GM03348 (cell line): ENCODE data around the gene ADARB1.
A peak's percentile ranks its signal among the peaks of the same experiment; 100 is the strongest.

Experiments
- DNase-seq: peaks from one replicate; pipeline ENCODE4 v3.0.0; 2012; ENCODE audit warnings: low spot score

ADARB1 gene

DNA sequence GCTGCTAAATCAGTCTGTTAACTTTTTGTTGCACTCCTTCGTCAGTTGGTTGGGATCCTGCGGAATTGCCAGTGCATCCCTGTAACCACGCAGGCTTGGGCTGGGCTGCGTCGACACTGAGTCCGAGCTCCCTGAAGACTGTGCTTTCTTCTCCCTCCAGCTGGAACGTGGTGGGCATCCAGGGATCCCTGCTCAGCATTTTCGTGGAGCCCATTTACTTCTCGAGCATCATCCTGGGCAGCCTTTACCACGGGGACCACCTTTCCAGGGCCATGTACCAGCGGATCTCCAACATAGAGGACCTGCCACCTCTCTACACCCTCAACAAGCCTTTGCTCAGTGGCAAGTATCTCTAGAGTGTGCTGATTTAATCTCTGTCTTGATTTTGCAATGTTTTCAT, 130.0 kb downstream of the ADARB1 start:
- no peak for DNase-seq

DNA sequence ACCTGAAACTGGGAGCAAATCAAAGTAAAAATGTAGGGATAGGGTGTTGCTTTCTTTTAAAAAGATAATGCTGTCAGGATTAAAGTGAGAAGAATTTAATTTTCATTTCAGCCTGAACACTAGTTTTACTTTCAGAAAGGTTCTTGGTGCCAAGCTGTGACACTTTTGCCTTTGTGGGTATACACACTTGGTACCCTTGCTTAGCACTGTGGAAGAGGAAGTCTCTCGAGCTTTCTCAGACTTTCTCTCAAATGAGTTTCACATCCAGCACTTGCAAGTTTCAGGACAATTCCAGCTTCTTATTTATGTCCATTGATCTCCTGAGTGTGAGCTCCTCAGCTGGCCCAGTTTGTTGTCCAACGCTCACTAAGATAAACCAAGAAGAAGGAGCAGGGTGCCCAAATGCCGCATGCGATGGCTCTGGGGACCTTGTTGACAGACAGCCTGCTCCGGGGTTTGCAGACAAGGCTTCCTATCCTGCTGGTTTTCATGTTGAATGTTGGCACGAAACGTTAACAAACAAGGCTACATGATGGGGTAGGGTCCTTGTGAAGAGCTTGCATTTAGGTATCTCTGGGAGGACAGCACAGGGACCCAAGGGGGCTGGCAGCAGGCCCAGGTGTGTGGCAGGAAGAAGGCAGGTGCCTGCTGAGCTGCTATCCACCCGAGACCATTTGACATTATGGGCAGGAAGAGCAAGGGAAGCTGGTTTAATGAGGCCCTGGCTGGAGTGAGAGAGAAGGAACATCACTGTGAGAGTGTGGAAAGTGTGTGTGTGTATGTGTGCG, 133.7 kb downstream of the ADARB1 start:
- no peak for DNase-seq

DNA sequence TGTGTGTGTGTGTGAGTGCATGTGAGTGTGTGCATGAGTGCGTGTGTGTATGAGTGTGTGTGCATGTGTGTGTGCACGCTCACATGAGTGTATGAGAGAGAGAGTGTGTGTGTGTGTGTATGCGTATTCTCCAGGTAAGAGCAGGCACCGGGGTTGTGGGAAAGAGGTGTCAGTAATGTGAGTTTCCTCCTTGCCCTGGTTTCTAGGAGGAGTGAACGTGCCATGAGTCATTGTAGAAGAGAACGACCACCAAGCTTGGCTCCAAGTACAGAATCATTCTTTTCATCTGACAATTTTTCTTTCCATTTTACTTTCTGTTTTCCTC, 134.2 kb downstream of the ADARB1 start:
- no peak for DNase-seq

DNA sequence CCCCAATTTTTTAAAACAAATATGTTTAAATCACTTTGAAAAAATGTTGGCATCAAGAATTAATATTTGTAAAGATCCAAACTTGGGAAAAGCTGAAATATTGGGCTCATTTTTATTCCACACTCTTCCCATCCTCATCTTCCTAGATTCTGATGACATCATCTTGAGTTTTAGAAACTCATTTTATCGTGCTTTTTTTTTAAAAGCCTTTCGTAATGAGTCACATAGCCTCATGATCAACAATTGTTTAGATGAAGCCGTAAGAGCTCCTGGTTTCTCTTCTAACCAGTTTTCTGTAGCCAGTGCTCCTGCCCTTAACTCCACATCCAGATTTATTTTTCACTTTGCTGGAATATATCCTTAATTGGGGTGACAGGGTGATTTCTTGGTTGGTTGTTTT, 134.7 kb downstream of the ADARB1 start:
- DNase-seq = peak; percentile 61

DNA sequence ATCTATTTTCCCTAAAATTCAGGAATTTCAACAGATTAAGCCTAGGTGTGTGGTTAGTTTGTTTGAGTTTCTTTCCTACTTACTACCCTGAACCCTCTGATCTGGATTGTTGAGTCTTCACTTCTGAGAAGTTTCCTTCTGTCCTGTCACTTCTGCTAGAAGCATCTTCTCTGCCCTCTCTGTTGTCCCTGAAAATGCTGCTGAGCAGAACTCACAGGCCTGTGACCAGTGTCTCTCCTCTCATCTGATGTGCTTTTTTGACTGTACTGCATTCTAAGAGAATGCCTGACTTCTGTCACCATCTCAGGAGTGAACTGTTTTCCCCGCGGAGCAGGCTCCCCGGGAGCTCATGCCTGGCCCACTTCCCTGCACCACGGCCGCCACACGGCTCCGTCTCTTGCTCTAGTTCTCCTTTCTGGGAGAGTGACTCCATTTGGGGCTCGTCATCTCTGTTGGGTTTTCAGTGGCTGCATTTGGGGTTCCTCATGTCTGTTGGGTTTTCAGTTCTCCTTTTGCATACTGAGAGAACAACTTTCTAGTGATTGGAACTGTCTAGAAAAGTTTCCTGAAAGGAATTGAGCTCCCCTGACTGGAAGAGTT, 135.4 kb downstream of the ADARB1 start:
- no peak for DNase-seq

DNA sequence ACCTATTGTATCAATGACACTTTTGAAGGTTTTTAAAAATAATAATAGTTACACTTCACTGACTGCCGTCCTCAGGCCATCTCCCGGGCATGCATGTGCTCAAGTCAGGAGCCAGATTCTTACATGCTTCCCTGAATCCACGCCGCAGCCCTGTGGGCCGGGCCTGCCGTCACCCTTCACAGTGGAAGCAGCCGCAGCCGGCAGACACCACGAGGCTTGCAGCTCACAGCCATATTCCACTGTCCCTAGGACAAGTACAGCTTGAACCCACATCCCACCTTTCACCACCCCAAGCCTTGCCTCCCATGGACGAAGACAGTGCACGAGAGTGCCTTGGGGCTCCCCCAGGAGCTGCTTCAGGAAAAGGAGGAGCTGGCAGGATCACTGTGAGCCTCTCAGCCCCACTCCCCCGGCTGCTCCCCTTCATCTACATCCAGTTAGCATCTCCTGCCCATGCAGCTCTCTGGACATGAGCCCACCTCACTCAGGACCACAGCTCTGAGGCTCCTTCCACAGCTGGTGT, 136.1 kb downstream of the ADARB1 start:
- DNase-seq = no peak

DNA sequence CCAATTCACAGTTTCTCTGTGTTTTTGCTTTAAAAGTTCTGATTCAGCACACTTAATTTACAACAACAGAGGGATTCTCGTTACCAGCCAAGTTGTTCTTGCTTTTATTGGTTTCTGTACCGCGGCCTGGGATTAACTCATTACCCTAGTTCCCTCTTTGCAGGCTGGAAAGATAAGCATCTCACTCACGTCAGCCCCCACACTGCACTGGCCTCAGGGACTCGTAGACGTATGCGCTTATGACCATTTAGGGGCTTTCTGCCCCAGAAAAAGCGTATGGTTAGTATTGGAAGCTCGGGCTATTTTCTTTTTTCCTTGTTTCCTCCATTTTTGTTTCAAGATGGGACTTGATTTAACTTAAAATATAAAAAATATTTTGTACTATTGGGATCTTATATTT, 137.3 kb downstream of the ADARB1 start:
- no peak for DNase-seq

DNA sequence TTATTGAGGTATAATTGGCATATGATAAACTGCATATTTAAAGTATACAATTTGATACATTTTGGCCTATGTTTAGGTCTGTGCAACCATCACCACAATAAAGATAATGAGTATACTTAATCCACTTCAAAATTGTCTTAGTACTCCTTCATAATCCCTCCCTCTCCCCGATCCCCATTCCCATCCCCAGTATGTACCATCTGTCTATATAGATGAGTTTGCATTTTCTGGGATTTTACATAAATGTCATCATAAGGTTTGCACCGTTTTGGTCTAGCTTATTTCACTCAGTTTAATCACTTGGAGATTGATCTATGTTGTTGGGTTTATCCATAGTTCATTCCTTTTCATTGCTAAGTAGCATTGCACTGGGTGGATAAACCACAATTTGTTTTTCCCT, 139.0 kb downstream of the ADARB1 start:
- no peak for DNase-seq

DNA sequence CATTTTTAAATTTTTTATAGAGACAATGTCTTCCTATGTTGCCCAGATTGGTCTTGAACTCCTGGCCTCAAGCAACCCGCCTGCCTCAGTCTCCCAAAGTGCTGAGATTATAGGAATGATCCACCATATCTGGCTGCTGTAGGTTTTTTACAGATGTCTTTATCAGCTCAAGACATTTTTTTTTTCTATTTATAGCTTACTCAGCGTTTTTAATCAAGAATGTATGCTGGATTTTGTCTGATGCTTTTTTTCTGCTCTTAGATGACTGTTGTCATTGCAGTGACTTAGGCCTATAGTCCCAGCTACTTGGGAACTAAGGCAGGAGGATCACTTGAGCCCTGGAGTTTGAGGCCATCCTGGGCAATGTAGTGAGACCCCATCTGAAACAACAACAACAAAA, 140.8 kb downstream of the ADARB1 start:
- DNase-seq = no peak

DNA sequence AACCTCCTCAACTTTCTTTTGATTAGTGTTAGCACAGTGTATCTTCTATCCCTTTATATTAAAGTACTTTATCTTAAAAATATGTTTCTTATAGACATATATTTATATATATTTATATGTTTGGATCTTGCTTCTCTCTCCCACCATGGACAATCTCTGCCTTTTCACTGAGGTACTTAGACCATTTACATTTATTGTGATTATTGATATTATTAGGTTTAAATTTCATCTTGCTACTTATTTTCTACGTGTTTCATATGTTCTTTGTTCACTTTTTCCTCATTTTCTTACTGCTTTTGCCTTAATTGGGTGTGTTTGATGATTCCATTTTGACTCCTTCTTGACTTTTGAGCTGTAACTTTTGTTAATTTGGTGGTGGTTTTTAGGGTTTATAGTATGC, 142.6 kb downstream of the ADARB1 start:
- DNase-seq = no peak

DNA sequence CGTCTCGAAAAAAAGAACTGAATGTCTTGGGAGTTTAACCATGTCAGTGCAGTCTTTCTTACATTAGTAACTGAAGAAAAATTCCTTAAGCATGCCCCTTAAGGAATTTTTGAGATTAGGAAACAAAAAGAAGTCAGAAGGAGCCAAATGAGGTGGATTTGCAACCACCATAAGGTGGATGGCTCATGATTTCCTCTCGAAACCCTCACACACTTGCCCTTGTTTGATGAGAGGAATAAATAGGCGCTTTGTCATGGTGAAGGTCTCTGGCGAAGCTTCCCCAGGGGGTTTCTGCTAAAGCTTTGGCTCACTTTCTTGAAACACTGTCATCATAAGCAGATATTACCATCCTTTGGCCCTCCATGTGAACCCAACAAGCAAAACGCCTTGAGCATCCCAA, 145.1 kb downstream of the ADARB1 start:
- DNase-seq = no peak

DNA sequence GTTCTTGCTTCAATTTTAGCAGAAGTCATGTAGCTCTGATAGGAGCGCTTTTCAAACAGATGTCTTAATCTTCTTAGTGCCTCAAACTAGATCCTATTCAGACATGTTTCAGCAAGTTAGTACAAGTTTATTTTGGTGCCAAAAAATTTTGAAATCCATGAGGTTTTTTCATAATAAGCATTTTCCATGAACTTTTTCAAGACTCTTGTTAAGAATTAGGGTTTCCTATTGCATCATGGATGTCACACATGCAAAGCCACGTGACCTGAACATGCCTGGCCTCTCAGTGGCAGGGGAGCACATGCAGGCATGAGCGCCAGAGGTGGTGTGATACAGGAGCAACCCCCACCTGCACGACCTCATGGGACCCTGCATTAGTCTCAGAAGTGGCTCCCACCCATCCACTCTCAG, 145.7 kb downstream of the ADARB1 start:
- DNase-seq = peak; percentile 44

DNA sequence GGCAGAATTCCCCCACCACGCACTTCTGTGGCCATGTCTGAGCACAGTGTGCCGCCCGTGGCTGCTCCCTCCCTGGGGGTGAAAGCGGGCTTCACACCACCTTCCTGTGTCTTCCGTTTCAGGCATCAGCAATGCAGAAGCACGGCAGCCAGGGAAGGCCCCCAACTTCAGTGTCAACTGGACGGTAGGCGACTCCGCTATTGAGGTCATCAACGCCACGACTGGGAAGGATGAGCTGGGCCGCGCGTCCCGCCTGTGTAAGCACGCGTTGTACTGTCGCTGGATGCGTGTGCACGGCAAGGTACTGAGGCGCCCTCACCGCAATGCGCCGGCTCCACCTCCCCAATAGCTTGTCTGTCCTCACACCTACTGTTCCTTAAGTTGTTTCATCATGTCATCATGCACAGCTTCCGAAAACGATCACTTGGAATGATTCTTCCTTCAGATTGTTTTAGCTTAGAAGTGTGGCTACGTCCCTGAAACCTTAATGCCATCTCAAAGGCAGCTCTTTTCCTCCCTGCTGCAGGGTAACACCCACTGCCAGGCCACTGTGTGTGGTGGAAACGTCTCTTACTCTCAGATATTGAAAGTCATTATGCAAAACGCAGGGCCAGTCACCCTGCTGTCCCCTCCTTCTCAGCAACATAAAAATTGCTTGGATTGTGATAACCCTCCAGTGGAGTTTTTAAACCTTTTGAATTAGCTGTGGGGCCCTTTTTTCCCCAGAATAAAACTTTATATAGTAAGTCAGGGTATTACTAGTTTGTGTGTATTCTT, 146.5 kb downstream of the ADARB1 start:
- DNase-seq = no peak

DNA sequence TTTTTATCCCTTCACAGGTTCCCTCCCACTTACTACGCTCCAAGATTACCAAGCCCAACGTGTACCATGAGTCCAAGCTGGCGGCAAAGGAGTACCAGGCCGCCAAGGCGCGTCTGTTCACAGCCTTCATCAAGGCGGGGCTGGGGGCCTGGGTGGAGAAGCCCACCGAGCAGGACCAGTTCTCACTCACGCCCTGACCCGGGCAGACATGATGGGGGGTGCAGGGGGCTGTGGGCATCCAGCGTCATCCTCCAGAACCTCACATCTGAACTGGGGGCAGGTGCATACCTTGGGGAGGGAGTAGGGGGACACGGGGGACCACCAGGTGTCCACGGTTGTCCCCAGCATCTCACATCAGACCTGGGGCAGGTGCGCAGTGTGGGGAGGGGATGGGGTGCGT, 147.6 kb downstream of the ADARB1 start:
- DNase-seq = no peak

DNA sequence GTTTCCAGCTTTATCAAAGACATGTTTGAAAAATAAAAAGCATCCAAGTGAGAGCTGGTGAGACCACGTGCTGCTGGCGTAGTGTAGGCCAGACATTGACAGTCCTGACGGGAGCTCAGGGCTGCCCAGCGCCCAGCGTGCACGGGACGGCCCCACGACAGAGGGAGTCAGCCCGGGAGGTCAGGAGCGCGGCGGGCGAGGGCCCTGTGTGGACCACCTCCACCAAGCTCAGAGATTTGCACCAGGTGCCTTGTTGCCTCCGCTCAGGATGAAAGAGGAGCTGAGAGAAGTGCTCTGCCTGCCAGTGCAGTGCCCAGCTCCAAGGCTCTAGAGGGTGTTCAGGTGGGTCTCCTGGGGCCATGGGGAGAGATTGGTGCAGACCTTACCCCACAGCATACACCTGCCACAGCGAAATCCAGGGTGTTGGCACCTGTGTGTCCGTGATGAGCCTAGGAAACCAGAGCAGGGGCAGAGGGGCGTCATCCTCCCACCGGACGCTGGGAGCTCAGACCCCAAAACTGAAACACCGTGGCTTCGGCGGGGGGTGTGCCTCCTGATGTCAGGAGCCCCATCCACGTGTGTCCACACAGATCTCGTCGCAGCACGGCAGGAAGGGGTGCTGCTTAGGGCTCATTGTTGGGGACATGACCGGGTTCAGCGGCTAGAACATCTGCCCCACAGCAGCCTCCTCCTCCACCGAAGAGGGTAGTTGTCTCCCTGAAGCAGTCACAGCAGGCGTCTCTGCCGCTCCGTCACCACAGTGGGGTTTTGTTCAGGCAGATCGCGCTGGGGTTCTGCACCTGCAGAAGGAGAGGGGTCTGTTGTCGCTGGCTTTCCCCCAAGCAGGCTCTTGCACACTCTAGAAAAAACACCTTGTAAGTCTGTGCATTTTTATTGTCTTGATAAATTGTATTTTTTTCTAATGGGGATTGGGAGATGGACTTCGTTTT, 149.1 kb downstream of the ADARB1 start:
- DNase-seq = no peak

DNA sequence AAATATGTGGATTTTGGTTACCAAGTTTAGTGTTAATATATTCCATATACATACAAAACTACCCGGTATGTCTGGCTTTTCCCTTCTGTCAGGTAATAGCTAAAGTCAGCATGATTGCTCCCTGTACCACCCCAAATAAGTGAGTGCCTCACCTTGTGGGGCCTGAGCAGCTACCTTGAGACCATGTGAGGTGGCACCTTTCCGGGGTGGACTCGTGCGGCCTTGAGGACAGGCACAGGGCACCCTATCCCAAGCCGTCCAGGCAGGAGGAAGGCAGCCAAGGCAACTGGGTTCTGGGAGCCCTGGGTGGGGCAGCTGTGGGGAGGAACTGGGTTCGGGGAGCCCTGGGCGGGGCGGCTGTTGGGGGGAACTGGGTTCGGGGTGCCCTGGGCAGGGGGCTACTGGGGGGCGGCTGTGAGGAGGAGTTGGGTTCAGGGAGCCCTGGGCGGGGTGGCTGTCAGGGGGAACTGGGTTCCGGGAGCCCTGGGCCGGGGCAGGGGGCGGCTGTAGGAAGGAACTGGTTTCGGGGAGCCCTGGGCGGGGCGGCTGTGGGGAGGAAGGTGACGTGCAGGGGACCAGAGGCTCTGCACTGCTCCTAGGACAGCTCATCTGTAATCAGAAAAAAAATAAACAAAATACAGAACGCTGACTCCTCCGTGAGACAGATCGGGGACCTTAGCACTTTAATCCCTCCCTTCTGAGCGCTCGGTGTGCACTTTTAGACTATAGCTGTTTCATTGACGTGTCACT, 150.0 kb downstream of the ADARB1 start:
- no peak for DNase-seq

DNA sequence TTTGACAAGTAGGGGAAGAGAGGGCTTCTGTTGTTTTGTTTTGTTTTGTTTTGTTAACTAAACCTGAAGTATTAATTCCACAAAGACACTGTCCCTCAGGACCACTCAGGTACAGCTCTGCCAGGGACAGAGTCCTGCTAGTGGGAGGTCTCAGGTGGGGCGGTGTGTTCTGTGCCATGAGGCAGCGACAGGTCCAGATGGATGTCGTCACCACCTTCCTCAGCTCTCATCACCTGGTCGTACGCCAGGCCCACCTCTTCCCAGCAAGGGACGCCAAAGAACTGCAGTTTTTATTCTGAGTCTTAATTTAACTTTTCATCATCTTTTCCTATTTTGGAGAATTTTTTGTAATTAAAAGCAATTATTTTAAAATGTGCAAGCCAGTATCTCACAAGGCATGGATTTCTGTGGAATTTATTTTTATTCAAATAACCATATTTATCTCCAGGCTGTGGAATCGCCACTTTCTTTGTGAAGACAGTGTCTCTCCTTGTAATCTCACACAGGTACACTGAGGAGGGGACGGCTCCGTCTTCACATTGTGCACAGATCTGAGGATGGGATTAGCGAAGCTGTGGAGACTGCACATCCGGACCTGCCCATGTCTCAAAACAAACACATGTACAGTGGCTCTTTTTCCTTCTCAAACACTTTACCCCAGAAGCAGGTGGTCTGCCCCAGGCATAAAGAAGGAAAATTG, 150.8 kb downstream of the ADARB1 start:
- DNase-seq = no peak

DNA sequence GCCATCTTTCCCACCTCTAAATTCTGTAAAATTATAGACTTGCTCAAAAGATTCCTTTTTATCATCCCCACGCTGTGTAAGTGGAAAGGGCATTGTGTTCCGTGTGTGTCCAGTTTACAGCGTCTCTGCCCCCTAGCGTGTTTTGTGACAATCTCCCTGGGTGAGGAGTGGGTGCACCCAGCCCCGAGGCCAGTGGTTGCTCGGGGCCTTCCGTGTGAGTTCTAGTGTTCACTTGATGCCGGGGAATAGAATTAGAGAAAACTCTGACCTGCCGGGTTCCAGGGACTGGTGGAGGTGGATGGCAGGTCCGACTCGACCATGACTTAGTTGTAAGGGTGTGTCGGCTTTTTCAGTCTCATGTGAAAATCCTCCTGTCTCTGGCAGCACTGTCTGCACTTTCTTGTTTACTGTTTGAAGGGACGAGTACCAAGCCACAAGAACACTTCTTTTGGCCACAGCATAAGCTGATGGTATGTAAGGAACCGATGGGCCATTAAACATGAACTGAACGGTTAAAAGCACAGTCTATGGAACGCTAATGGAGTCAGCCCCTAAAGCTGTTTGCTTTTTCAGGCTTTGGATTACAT, 151.5 kb downstream of the ADARB1 start:
- DNase-seq = no peak

DNA sequence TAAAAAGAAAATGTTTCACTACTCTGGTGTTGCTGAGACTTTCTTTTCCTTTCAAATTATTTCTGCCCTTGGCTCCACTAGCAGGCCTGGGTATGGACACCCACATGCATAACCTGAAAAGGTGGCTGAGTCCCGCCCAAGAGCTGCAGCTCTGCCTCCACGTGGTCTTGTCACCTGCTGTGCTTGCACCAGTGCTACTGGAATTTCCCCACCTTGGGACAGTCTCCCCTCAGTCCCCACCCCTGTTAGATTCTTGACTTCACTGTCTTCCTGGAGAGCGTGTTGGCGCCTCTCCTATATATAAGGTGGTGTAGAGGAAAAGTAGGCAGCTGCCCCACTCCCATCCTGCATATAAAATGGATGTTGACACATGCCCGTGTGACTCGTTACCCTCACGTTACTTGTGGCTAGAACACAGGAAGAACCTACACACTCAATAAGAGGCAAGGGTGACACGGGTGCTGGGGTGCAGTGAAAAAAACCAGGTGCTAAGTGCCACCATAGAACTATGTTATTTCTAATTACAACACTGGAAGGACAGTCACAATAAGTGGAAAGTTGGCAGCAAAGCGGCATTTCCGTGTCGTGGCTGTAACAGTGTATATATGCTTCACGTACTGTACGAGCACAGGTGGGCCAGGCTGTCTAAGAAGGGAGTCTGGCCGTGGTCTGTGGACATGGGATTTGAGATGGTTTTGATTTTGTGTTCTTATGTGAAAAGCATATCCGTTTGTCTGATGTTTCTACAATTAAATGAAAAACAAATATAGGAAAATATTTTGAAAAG, 152.4 kb downstream of the ADARB1 start:
- no peak for DNase-seq
